Activated CD8-positive, alpha-beta memory T cell treated with anti-CD3 and anti-CD28 coated beads, Interleukin-2, amount 50 U/mL, for 48 hours (primary cell): ENCODE data around the gene LDLRAD3.

Source experiments
- DNase-seq: peaks from one replicate; pipeline ENCODE4 v3.0.0-alpha.2; 2020

Gene LDLRAD3

DNA sequence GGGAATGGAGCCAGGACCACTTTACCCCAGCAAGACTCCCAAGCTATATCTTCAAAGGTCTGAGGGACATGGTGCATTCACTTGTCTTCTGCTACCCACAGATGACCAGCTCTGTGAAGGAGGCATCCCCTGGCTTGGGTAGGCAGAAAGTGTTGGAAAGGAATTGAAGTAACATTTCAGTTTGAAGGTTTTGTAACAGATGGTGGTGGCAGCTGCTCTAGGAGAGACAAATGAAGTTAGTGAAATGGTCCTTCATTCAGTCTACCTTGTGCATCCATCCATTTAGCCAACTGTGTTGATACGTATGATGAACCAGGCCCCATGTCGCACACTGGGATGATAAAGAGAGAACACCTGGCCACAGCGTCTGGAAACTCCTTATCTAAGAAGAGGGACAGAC is 204.8 kb downstream of the LDLRAD3 start:
- no peak for DNase-seq

DNA sequence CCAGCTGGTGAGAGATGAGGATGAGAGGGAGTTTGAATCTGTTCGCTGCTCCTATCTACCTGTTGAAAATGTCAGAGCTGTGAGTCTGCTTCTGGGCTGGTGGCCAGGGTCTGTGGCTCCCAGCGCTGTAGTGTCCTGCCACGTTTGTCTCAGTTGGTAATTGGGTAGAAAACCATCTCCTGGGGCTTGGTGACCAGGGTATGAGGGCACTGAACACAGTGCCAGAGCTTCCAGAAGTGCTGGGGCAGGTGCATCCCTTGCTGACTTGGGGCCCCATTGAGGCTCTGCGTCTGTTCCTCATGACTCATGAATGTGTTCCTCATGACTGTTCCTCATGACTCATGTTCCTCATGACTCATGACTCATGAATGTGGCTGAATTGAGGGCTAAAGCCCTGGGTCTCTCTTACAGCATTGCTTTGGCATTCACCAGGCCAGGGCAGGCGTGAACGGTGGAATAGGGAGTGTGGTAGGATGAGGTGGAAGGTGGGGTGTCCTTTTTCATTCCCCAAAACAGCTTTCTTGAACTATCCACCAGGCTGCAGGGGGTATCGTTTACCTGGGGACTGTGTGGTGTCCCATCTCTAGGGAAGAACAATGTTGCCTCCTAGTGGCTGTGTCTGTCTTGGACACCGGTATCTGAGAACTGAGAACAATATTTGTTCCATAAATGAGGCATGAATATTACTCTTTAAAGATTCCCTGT is 205.8 kb downstream of the LDLRAD3 start:
- peak; percentile 54 for DNase-seq

DNA sequence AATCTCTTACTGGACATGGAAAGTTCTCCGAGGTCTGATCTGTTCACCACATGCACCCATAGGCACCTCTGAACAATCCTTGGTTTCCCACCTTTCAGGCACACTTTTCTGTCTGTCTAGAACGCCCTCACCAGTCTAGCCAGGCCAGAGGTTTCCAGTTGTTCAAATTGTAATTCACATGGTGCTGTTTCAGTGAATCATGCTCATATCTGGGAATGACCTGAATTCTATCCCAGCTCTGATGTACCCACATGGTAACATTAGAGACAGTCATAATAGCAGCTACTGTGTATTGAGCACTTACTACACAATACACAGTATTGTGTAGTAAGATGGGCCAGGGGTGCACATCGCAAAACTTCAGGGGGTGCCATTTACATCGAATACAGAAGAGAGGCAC is 207.1 kb downstream of the LDLRAD3 start:
- DNase-seq: no peak

DNA sequence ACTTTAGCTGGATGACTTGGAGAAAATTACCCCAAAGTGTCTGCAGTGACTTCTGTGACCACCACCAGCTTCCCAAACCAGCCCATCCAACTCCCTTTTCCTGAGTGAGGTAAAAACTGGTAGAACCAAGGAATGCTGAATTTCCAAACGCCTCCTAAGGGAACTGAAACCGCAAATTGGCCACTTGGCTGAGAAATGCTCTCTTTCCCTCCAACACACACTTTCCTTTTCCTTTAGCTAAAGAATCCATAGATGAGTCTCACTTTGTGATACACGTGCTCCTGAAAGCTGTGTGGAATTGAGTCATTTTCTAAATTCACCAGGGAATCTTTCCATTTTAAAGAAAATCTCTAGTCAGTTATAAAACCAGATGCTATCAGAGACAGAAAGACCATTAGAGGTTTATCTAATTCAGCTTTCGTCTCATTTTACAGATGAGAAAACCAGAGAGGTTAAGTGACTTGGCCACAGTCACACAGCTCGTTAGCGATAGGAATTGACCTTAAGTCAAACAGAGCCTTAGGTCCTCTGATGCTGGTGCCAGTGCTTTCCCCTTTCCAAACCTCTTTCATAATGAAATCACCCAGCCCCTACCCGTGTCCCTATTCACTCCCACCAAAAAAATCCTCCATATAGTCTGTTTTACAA is 208.2 kb downstream of the LDLRAD3 start:
- DNase-seq: no peak

DNA sequence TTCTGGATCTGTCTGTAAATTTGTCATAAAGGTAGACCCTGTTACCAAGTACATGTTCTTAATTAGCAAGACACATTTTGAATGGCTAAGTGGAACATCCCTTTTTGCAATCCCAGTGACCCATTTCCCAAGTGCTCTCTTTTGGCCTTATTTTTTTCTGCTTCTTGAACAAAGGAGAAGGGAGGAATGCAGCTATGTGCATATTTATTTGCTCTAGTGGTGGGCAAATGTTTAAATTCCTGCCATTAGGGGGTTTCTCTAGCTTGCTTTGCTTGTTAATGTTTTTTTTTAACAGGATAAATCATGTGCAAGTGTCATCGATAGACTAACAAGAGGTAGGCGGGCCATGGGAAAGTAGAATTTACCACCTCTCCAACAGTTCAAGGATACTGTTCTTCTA is 209.7 kb downstream of the LDLRAD3 start:
- no peak for DNase-seq

DNA sequence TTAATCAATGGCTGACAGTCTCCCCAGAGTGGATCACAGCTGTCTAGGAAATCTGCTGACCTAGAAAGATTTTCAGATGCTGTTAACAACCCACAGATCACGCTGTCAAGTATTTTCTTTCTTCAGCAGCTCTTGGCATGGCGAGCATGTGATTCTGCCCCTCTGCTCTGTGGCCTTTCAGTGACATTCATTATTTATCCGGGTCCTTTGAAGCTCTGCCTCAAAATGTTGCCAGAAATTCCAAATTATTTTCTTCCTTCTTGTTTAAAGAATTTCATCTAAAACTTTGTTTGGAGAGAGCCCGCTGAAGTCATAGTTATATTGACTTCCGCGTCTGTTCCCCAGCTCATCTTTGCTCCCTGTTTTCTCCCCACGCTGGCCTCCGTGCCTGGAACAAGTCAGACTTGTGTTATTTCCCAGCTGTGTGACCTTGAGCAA is 211.3 kb downstream of the LDLRAD3 start:
- no peak for DNase-seq

DNA sequence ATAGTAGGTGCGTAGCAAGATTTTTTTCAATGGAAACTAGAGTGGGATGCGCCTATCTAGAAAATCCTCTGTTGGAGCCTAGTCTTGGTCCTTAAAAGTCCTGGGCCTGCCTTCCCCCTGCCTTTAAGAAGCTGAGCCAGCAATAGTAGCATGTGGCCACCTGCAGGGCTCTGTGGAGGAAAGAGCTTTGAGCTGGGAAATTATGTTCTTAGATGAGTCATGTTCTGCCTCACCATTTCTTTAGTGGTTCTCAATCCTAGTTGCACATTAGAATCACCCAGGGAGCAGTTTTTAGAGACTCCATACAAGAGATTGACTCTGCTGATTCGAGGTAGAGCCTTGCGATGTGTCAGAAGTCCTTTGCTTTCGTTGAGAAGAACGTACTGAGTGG is 211.9 kb downstream of the LDLRAD3 start:
- no peak for DNase-seq

DNA sequence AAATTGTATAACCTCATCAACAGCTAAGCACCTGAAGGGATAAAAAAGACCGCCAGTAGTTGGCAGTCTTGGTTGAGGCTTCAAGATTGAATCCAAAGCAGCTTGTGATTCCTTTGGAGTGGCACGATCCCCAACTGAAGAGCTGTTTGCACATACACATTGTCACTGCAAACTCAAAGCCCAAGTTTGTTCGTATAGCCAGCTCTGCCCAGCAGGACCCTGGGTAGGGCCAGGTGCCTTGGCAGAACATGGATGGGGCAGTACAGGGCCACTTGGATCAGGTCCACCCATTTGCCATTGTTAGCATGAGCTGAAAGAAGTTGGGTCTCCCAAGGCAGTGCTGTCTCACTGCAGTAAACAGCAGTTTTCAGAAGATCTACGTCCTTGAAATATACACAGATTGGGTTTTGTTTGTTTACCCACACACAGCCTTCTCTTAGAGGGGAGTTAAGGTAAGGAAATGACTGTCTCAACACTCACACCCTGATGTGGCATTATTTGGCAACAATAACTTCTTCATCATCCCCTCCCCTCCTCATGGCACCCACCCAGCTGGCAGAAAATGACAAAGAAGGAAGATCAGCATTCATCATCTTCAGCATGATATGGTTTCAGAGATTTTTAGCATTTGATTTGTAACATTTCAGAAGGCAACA is 212.4 kb downstream of the LDLRAD3 start:
- DNase-seq: no peak

DNA sequence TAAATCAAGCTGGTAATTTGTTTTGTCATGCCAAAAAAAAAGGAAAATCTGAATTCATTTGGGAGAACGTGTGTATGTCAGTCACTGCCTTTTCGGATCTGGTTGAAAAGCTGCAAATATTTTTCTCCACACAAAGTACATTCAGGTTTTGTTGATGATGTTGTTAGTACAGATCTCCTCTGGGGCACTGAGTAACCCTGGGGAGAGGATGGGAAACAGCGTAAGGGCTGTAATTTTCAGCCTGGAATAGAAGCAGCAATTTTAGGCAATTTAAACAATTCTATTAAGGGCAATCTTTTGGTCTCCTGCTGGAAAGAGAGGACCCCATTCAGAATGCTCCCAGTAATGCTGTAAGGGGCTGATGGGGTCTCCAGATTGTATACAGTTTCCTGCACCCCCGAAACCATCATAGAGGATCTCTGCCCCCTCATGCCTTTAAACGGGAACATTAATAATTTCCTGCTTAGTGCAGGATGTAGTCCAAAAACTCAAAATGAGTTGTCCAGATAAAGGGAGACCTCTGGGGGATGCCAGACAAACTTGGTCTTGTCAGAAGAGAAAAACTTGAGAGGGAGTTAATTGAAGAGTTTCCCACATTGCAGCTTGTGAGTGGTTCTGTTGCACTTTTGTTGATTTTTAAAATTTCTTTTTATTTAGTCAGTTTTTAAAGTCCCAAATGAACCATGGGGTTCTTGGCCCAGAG is 213.1 kb downstream of the LDLRAD3 start:
- DNase-seq: no peak

DNA sequence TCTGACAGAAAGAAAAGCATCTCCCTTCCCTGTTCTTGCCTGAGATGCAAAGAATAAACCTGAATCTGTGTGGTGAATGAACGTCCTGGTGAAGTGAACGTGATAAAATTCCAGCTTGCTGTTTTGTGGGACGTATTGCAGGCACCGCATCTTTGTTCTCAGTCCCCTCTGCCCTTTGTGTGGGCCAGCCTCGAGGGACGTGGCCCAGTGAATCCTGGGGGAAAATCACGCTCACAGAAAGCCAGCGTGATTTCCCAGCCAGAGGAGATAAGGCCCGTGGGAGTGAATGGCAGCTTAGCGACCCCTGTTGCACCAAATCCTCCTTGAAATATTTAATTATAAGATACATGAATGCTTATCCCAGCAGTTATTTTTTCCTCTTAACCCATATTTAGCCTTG is 216.2 kb downstream of the LDLRAD3 start:
- DNase-seq: no peak

DNA sequence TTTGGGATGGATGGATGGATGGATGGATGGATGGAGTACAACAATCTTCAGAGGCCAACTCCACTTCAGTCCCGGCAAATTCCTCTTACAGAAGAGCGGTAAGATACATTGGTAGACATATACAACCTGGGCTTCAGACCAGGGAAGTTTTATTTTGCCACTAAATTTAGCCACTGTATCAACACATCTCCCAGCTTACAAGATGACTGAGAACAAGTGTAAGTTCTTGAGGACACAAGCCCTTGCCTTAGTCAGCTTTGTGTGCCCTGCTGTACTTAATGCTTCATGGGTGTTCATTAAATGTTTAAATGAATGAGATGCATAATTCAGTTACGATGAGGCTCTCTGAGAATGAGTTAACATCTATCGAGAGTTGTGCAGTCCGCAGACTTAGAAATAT is 217.7 kb downstream of the LDLRAD3 start:
- no peak for DNase-seq

DNA sequence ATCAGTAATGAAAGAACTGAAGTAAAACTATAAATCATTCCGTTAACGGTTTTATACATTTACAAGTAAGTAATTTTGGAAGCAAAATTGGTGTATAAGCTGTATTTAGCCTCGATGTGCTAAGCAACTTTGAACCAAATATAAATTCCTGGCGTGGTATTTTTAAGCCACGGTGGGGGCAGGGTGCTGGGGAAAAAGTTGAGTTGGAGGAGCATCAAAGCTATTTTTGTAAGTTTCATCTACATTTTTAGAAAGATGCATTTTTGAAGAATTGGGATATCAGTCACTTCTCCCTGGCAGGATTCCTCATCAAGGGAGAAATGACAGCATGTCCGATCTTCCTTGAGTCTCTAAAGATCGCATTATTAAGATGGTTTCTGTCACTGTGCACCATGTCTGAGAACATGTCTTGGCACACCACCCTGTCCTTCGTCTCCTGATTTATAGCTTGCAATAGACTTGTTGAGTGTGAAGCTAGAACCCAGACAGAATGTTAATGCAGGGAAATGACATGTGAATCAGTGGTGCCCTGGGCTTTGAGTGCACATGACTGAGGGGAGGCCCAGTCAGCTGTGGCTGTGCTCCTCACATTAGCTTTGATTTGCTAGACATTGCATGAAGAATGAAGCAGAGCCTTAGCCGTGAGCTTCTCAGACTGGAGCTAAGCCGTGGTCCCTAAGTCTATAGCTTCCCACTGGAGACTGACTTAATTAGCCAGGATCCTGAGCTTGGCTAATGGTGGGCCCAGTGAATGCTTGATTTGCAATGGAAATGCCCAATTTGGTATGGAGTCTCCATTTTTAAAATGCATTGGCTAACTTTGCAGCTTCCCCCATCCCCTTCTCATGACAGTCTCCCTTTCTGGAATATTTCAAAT is 218.4 kb downstream of the LDLRAD3 start:
- no peak for DNase-seq

DNA sequence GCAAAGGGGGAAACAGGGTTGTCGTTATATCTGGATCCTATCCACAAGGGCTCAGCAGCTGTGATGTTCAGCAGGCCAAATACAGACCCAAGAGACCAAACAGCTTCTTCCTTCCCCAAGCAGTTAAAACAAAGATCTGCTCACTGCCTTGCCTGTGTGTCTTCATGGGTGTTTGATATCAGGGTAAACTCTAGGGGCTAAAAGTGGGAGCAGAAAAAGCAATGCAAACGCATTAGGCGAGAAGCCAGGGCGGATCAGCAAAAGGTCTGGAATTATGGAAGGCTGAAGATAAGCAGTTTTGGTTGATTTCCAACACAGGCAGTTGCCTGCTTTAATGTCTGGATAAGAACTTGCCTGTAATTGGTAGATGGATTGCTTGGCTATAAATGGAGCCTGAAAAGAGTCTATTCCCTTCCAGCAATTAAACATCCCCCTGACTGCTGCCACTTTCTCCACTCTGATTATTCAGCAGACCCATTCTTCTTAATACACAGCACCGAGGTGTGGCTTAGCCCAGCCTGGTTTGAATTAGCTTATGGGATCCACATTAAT is 219.1 kb downstream of the LDLRAD3 start:
- no peak for DNase-seq

DNA sequence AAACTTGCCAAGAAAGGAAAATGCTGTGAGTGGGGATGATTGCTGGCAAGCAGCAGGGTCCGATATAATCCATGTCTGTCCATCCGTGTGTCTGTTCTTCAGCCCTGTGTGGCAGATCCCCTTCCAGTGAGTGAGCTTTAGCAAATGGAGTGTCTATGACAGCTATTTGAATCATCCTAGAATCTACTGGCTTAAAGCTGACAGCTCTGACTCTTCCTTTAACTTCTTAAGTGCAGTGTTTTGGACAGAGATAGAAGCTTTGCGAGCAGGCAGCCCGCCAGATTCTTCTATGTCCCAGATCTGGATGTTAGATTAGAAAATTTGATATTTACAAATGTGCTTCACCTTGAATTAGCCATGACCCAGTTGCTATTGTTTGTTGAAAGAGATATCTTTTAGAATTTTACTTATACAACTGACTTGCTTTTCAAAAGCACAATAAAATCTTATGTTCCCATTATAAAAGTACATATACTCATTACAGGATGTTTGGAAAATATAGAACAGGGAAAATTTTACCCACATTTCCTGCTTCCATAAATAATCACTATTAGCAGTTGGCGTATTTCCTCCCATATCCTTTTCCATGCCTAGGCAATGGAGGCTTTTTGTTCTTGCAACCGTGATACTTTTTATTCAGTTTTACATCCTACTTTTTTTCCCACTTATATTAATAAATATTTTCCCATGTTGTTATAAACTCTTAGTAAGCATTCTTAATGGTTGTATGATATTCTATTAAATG is 220.8 kb downstream of the LDLRAD3 start:
- DNase-seq: no peak

DNA sequence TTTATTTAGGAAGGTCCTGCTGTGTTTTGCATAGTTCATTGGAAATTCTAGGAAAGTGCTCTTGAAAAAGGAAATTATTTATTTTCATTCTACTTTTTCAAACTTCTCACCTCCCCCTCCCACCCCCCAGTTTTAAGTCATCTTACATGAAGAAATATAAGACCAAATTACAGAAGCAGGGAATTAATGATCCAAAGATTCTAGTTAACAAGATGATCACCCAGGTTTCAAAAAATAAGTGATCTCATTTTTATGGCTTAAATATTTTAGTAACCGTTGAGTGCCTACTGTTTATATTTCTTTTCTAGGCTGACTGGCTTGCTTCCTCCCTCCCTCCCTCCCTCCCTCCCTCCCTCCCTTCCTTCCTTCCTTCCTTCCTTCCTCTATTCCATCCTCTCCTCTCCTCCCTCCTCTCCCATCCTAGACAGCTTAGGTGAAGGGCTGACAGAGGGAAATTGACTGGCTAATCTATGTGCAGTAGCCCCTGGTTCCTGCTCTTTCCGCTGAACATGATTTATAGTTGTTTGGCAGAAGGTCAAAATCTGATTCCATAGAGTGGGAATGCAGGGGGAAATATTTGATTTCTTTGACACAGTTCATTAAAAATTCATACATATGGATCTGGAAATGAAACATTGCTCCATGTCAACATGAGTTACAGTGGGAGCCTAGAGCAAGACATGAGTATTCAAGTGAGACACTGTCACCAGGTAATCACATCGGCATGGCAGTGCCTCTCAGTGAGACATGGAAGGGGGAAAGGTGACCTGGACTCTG is 221.9 kb downstream of the LDLRAD3 start:
- DNase-seq: no peak

DNA sequence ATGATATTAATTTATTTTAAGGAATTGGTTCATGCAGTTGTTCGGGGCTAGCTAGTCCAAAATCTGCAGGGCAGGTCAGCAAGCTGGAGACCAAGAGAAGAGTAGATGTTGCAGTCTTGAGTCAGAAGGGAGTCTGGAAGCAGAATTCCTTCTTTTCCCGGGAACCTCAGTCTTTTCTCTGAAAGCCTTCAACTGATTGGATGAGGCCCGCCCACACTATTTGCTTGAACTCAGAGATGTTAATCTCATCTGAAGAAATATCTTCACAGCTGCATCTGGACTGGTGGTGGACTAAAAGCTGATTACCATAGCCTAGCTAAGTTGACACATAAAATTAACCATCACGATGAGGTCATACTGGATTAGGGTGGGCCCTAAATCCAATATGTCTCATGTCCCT is 223.2 kb downstream of the LDLRAD3 start:
- no peak for DNase-seq

DNA sequence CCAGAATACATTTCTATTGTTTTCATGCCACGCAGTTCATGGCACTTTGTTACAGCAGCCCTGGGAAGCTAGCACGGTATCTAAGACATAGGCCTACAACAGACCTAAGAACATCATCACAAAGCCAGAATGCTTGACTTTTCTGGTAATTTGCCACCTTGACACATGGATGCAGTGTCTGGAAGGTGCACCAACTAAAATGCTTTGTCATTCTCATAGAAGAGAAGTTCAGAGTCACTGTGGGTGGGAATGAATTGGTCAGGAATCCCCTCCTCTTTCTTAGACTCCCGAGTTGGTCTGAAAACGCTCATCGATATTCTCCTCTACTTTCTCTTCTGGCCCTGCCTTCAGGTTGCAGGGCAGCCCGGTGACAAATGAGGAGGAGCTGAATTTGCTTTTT is 223.9 kb downstream of the LDLRAD3 start:
- no peak for DNase-seq

DNA sequence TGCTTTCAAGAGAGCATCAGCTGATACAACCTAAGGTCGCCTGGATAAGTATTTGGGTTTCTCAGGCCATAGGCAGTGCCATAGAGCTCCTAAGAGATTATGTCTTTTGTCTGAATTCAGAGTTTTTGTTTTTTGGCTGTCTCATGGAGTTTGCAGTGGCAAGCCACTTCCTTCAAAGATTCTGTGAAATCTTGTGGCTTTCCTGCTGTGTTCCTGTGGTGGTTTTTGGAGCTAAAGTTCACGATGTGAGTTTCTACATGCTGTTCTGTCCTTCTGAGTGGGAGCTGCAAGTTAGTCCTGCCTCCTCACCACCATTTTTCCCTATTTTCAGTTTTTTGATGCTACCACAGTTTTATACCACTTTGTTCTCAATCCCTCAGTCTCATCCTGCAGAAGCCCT is 234.0 kb downstream of the LDLRAD3 start:
- DNase-seq: no peak

DNA sequence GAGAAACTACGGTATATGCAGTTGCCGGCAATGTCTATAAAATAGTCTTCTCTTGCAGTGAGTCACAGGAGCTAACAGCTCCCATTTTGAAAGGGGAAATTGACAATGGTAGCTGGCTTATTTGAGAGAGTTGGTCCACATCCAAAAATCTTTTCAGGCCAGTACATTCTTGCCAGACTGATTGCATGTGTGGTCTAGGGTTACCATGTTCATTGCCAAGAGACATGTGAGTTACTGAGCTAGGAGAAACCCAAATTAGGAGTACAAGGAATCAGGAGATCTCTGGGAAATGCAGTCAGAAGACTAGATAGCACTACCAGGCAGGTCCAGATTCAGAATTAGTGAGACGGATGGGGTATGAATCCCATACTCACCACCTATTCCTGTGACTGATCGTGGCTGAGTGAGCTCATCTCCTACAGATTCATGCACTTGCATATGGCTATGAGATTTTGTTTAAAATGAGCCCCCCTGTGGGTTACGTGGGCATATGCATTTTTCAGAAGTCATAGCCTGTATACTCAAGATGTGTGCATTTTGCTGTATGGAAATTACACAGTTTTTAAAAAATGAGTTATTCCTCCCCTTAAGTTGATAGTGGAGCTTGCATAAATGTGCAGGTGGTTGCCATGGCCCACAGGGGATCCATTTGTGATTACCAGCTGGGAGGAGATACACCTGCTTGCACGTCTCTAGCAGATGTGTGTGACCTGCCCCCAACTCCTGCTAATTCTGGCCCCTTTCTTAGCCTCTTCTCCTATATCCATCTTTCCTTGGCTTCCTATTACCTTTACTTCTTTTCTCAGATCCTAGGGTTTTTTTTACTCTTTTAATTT is 242.7 kb downstream of the LDLRAD3 start:
- no peak for DNase-seq

DNA sequence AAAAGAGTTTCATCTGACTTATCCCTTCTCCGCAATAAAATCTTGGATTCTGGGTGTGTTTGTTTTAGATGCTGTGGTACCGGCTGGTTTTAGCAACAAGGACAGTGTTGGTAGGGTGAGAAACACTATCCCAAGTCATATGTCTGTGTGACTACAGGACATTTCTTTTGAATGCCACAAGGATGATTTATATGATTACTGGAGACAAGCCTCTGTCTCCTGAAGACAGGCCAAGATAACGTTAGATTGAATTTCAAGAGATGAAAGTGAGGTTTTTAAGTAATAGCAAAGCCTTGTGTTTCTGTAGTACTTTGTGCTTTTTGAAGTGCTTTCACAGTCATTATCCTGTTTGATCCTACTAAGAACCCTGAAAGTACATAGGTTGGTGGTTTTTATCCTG is 243.8 kb downstream of the LDLRAD3 start:
- no peak for DNase-seq
